HG02885 (cell line): ENCODE results near the gene CYS1.

Experiments used
- ATAC-seq: cut with Tn5 transposase; IDR thresholded peaks from one replicate; pipeline ENCODE4 v1.9.1; 2021; ENCODE audit warnings: mild to moderate bottlenecking; ENCODE audit not compliant: unreplicated experiment, poor library complexity

The CYS1 gene

DNA sequence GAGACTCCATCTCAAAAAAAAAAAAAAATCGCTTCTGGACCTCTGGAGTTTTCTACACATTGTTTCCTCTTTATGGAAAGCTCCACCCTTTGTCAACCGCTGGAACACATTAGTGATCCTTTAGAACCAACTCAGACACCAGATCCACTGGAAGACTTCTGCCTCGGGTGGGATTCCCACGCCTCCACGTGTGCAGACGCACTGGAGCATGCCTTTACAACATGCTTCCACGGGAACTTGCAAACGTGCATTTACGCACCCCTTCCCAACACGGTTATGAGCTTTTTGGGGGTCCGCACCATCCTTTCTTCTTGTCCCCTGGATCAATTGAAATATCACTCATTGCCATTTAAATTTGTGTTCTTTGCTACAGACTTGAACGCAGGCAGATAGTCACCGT lies 5.1 kb downstream of the CYS1 start:
- ATAC-seq = no peak

GRCh38 chr2:10073706-10074105 lies 6.5 kb downstream of the CYS1 start:
- no peak for ATAC-seq

DNA sequence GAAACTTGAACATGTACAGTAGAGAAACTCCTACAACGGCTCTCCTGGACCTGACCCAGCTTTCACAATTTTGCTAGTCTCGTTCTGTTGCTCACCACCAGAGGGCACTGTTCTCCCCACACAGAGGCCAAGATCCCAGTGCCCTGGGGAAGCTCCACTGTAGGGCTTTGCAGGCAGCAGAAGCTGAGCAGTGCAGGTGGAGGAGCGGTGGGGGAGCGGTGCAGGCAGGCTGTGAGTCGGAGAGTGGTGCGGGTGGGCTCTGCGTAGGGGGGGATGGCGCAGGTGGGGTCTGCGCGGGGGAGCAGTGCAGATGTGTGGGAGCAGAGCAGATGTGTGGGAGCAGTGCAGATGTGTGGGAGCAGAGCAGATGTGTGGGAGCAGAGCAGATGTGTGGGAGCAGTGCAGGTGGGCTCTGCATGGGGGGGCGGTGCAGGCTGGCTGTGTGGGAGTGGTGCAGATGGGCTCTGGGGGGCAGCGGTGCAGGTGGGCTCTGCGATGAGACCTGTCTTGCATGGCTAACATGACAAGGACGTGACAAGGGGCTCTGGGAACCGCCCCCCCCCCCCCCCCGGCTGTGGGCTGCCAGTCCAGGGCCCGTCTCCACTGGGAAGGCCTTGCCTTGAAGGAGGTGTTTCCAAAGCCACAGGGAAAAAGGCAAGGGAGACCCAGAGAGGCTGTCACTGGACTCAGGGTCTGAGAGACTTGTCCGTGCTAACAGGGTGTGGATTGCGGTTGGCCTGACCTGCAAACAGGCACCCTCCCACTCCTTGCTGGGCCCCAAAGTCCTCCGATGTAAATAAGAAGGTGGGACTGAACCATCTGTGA lies 7.3 kb downstream of the CYS1 start:
- ATAC-seq = peak; percentile 87

DNA sequence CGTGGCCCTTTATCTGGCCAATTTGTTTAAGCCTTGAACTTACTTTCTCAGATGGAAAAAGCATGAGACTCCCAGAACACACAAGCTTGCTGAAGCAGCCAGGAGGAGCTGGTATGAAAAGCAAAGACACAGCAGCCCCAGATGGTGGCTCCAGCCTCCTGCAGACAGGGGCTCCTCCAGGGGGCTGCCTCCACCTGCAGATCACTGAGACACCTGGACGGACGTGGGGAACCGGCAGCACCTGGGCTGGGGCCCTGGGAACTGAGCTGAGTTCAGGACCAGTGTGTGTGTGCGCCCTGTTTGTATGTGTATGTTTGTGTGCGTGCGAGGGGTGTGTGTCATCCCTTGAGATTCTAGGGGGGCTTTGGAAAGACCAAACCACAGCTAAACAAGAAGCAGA lies 8.6 kb downstream of the CYS1 start:
- no peak for ATAC-seq

- ATAC-seq = no peak
Measured at GRCh38 chr2:10071176-10071575, 9.0 kb downstream of the CYS1 start.

DNA sequence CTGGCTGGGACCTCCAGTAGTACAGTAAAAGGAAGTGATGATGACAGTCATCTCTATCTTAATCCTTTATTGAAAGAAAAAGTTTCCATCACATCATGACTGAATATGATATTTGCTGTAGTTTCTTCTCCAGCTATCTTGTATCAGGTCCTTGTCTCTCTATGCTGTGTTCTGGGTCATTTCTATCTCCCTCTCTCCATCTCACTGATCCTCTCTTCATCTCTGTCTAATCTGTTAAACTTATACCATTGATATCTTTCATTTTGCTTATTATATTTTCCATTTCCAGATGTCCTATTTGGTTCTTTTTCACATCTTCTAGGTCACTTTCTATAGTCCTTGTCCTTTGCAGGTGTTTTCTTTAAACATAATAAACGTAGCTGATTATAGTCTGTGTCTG lies 12.3 kb downstream of the CYS1 start:
- ATAC-seq = no peak

DNA sequence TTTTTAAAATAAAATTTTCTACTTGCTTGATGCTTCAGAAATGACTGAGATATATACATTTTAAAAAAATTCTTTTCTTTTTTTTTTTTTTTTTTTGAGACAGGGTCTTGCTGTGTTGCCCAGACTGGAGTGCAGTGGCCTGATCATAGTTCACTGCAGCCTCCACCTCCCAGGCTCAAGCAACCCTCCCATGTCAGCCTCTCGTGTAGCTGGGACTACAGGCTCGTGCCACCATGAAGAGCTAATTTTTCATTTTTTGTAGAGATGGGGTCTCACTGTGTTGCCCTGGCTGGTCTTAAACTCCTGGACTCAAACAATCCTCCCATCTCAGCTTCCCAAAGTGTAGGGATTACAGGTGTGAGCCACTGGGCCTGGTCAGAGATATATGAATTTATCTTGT lies 12.9 kb downstream of the CYS1 start:
- no peak for ATAC-seq

DNA sequence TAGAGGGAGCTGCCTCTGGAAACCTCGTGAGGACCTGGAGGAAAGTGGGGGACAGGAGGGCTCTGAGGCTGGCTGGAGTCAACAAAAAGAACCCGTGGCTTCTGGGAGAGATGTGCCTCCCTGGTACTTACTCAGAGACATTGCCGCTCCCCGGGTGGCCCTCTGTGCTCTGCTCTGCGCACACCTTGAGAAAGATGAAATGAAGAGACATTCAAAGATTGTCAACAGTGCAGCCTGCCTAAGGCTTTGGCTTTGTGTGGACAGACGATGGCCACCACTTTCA lies 14.5 kb downstream of the CYS1 start:
- no peak for ATAC-seq

GRCh38 chr2:10064932-10065772 lies 15.1 kb downstream of the CYS1 start:
- no peak for ATAC-seq

- ATAC-seq = no peak
Measured at GRCh38 chr2:10063566-10063965, 16.6 kb downstream of the CYS1 start.

DNA sequence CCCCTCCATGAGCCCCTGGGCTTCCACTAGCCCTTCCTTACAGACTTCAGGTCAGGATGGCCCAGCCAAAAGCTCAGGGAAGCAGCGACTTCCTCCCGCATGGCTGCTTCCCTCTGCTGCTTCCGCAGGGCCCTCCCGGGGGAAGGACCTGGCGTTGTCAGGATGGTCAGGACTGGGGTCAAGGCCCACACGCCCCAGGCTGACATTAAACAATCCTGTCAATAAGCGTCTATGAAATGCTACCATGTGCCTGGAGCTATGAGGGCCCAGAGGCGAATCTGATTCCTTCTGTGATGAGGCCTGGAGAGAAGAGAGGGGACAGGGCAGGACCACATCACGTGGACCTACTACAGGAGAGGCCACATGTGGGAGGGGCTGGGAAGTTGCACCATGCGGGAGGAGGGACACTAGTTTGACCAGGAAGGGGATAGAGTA lies 17.3 kb downstream of the CYS1 start:
- no peak for ATAC-seq

DNA sequence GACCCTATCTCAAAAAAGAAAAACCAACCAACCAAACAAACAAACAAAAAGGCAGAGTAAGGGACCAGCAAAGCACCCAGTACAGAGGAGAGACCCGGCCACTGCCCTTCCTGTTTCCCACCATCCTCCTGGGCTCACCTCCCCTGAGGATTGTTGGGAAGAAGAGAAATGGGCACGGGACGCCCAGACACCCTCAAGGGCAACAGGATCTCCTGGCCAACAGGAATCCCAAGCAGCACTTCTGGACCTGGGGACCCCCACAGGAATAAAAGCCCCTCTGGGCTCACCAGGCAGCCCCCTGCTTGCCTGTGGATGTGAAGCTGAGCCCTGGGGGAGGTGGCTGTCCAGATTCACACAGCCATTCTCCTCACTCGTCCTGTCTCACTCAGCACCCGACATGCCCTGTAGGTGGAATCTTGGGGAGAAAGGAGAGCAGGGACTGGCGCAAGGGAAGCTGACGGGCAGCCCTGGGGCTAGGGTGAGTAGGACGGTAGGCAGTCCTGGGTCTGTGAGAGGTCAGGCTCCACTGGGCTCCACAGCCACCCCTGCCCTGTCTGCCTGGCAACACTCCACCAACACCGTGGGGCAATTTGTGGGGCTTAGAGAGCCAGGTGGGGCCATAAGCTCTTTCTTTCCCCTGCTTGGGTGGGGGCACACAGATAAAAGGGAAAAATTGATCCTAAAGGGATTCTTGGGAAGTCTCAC lies 18.8 kb downstream of the CYS1 start:
- ATAC-seq = no peak

DNA sequence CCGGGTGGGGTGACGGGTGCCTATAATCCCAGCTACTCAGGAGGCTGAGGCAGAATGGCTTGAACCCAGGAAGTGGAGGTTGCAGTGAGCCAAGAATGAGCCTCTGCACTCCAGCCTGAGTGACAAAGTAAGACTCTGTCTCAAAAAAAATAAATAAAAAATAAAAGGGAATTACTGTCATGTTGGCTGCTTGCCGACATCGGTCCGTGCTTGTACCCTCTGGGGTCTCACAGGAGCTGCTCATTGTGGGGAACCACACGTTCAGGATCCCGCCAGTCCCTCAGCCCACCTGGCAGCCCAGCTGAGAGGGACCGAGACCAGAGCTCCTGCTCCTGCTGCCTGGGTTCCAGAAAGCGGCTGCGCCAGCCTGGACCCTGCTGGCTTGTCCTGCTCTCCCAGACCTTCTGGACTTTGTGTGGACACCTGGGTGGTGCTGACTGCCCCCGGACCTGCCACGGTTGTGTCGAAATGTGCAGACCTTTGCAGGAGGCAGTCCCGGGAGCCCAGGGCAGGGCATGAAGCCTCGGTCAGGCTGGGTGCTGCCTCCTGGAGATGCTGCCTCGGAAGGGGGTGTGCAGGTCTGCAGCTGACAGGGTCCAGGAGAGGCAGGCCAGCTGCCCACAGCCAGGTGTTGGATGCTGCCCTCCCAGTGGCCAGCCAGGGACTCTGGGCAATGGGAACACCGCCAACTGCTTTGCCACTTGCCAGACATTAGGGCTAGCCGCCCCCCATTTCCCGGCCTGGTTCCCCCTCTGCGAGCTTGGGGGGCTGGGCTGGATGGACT lies 20.5 kb downstream of the CYS1 start:
- ATAC-seq = no peak

GRCh38 chr2:10059016-10059351 lies 21.2 kb downstream of the CYS1 start:
- ATAC-seq = no peak

DNA sequence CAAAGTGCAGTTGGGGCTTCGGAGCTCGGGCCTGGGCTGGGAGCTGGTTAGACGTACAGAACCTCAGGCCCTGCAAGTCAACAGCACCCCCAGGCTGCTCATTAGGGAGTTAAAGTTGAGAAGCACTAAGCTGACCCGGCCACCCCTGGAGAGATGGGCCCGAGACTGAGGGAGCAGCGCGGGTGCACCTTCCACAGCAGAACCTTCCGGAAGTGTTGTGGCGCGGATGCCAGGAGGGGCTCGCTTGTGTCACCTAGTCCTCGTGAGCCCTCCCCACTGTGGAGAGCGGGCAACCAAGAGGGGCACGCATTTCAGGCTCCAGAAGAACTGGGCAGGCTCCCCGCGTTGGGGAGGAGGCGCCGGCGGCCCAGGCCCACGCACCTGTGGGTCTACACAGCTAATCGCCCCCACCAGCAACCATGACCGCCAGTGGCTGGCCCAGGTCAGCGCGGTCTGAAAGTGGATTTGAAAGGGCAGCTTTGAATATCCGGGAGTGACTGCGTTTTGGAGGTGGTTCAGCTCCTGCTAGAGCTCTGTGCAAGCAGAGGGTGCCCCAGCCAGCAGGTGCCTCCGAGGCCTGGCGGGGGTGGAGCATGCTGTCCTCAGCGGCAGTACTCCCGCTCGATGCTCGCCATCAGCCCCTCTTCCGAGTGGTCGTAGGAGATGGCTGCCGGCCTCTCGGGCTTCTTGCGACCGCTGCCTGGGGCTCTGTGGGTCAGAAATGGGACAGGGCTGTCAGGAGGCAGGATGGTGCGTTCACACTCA lies 21.8 kb downstream of the CYS1 start:
- ATAC-seq = no peak

- peak; percentile 43 for ATAC-seq
Measured at GRCh38 chr2:10057231-10058107, 22.7 kb downstream of the CYS1 start.

DNA sequence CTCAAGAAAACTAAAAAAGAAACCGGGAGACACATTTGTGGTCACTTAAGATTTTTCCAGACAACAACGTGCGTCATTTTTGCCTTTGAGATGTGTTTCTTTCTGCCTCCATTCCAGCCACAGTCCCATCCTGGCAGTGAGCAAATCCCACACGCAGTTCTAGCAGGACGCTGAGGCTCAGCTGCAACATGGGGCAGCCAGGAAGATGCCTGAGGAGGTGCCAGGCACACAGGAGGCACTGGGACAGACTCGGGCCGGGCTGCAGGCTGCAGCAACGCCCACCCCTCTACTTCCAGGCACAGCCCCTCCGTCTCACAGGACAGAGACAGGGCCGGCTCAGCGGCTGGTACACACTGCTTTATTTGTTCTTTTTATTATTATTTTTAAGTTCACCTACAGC lies 23.8 kb downstream of the CYS1 start:
- ATAC-seq = no peak

- no peak for ATAC-seq
Measured at GRCh38 chr2:10054976-10055375, 25.2 kb downstream of the CYS1 start.

DNA sequence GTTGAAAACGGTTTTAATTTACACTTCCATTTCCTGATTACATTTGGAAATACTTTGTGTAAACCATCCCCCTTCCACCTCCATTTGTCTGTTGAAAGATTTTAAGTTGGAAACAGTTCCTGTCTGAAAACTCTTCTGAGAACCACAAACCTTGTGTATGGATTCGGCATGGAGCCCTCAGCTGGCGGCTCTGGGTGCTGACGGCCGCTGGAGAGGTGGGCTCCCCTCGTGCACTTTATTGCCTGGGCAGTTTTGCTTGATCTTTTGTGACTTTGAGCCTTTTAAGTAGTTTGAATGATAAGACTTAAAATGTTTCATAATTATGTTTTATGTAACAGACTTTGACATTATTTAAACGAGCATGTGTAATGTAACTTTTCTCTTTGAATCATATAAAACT lies 25.8 kb downstream of the CYS1 start:
- no peak for ATAC-seq
